Measurements from ENCODE around the gene TMEM174. TPM values are rescaled to one million over a fixed set of nuclear protein-coding genes. Genes with fewer than 3 reads are reported as not detected.

The TMEM174 gene
- total RNA-seq, 1 donor from 2014 or later = not detected

- peaks cover 22% of the 10 kb centered on the region for H3K4me1 Mint-ChIP-seq (ENCODE audit: low read depth)
- no peak overlapping the region for H3K4me3 Mint-ChIP-seq (ENCODE audit: unreplicated experiment)
- TF ChIP-seq CTCF (IDR thresholded peaks at IDR 0.05) = no peak
These were observed 19.5 kb upstream of the TMEM174 start for GRCh38 chr5:73153513-73153912.

GRCh38 chr5:73154208-73155006 lies 18.6 kb upstream of the TMEM174 start:
- Mint-ChIP-seq H3K9me3 (ENCODE audit: low read depth) (no peaks in the 10 kb centered on the region), H3K36me3 (ENCODE audit: low read depth) (no peaks in the 10 kb centered on the region), H3K4me1 (ENCODE audit: low read depth) (peaks cover 22% of the 10 kb centered on the region), H3K27me3 (ENCODE audit: low read depth) (no peaks in the 10 kb centered on the region), H3K27ac (ENCODE audit: unreplicated experiment) (no peak overlapping the region), H3K4me3 (ENCODE audit: unreplicated experiment) (no peak overlapping the region)
- no peak for TF ChIP-seq CTCF (IDR thresholded peaks at IDR 0.05)
- no peak for DNase-seq (ENCODE audit: low spot score)

More at GRCh38 chr5:73153513-73153912, 19.5 kb upstream of the TMEM174 start:
- Mint-ChIP-seq H3K27me3 (ENCODE audit: low read depth) (no peaks in the 10 kb centered on the region), H3K36me3 (ENCODE audit: low read depth) (no peaks in the 10 kb centered on the region), H3K9me3 (ENCODE audit: low read depth) (no peaks in the 10 kb centered on the region), H3K27ac (ENCODE audit: unreplicated experiment) (no peak overlapping the region)
- DNase-seq (ENCODE audit: low spot score) = no peak

- Mint-ChIP-seq H3K4me1 (ENCODE audit: low read depth) (peaks cover 22% of the 10 kb centered on the region), H3K27me3 (ENCODE audit: low read depth) (no peaks in the 10 kb centered on the region)
These were observed 17.4 kb upstream of the TMEM174 start for GRCh38 chr5:73155271-73156222.

GRCh38 chr5:73157414-73158303 lies 15.3 kb upstream of the TMEM174 start:
- peaks cover 3% of the 10 kb centered on the region for H3K27me3 Mint-ChIP-seq (ENCODE audit: low read depth)
- H3K4me3 Mint-ChIP-seq (ENCODE audit: unreplicated experiment) = no peak overlapping the region
- no peak for TF ChIP-seq CTCF (IDR thresholded peaks at IDR 0.05)
- no peak for DNase-seq (ENCODE audit: low spot score)
- peaks cover 3% of the 10 kb centered on the region for H3K4me1 Mint-ChIP-seq (ENCODE audit: low read depth)
- no peaks in the 10 kb centered on the region for H3K9me3 Mint-ChIP-seq (ENCODE audit: low read depth)
- H3K27ac Mint-ChIP-seq (ENCODE audit: unreplicated experiment) = no peak overlapping the region
- no peaks in the 10 kb centered on the region for H3K36me3 Mint-ChIP-seq (ENCODE audit: low read depth)

More at GRCh38 chr5:73155271-73156222, 17.4 kb upstream of the TMEM174 start:
- no peak for DNase-seq (ENCODE audit: low spot score)
- TF ChIP-seq CTCF (IDR thresholded peaks at IDR 0.05) = no peak
- Mint-ChIP-seq H3K36me3 (ENCODE audit: low read depth) (no peaks in the 10 kb centered on the region), H3K27ac (ENCODE audit: unreplicated experiment) (no peak overlapping the region), H3K9me3 (ENCODE audit: low read depth) (no peaks in the 10 kb centered on the region), H3K4me3 (ENCODE audit: unreplicated experiment) (no peak overlapping the region)
